CD8-positive, alpha-beta memory T cell (primary cell): ENCODE data around the gene CA5B. TPM values are rescaled to one million over a fixed set of nuclear protein-coding genes. Genes with fewer than 3 reads are reported as not detected.

Experiments
- CTCF ChIA-PET: fragments of 350-600 bp; sonication (Branson Sonifier 250); formaldehyde crosslinking; loops from one replicate; lab custom pipeline; 2021; ENCODE audit warnings: antibody characterized with exemption; lab: Charles Lee
- POLR2A ChIA-PET: fragments of 350-600 bp; sonication (Branson Sonifier 250); formaldehyde crosslinking; loops from one replicate; lab custom pipeline; 2021; ENCODE audit warnings: antibody characterized with exemption; lab: Charles Lee
- DNase-seq, 5 donors: peaks; one replicate each; pipeline versions ENCODE4 v3.0.0 to v3.0.0-alpha.2; 2020 to 2022; ENCODE audit warnings: mixed read lengths in 1 of 5
- H3K27ac ChIP-seq: one replicate; pipeline ENCODE4 v1.7.0; 2013; ENCODE audit warnings: low read depth, mild to moderate bottlenecking, low read length, moderate library complexity
- H3K27me3 ChIP-seq: 2 replicates; pipeline ENCODE4 v1.7.0; 2013; ENCODE audit warnings: low read length, mild to moderate bottlenecking; ENCODE audit not compliant: insufficient read depth, poor library complexity, severe bottlenecking
- H3K36me3 ChIP-seq: 2 replicates; pipeline ENCODE4 v1.7.0; 2013; ENCODE audit warnings: mild to moderate bottlenecking, low read length, moderate library complexity; ENCODE audit not compliant: insufficient read depth
- H3K4me1 ChIP-seq: 2 replicates; pipeline ENCODE4 v1.7.0; 2013; ENCODE audit warnings: mild to moderate bottlenecking, low read length, moderate library complexity; ENCODE audit not compliant: insufficient read depth
- H3K4me3 ChIP-seq: 2 replicates; pipeline ENCODE4 v1.7.0; 2013; ENCODE audit warnings: mild to moderate bottlenecking, low read length
- H3K9me3 ChIP-seq: 2 replicates; pipeline ENCODE4 v1.7.0; 2013; ENCODE audit warnings: mild to moderate bottlenecking, low read length
- H3K27ac Mint-ChIP-seq, 8 donors: one replicate each; pipeline ENCODE4 v1.8.0; 2020 to 2021; ENCODE audit warnings: mixed read lengths in 8 of 8, mild to moderate bottlenecking in 6 of 8, inconsistent platforms in 3 of 8, moderate library complexity in 3 of 8
- H3K27me3 Mint-ChIP-seq, 2 donors: one replicate each; pipeline ENCODE4 v1.8.0; 2020 to 2021; ENCODE audit warnings: mixed read lengths in 2 of 2, mild to moderate bottlenecking in 1 of 2, moderate library complexity in 1 of 2
- H3K36me3 Mint-ChIP-seq, 3 donors: one replicate each; pipeline ENCODE4 v1.8.0; 2020 to 2021; ENCODE audit warnings: mixed read lengths in 3 of 3, inconsistent platforms in 1 of 3, mild to moderate bottlenecking in 1 of 3
- H3K4me1 Mint-ChIP-seq, 3 donors: one replicate each; pipeline ENCODE4 v1.8.0; 2020 to 2021; ENCODE audit warnings: mixed read lengths in 3 of 3, inconsistent platforms in 1 of 3, mild to moderate bottlenecking in 1 of 3
- H3K4me3 Mint-ChIP-seq, 7 donors: one replicate each; pipeline ENCODE4 v1.8.0; 2020 to 2021; ENCODE audit warnings: mixed read lengths in 7 of 7, mild to moderate bottlenecking in 6 of 7, moderate library complexity in 4 of 7, inconsistent platforms in 2 of 7
- H3K9me3 Mint-ChIP-seq, 5 donors: one replicate each; pipeline ENCODE4 v1.8.0; 2020 to 2022; ENCODE audit warnings: mixed read lengths in 5 of 5, mild to moderate bottlenecking in 3 of 5, moderate library complexity in 2 of 5, inconsistent platforms in 1 of 5
- polyA plus RNA-seq: library from polyadenylated mRNA; unstranded; fragments of 300-500 nt; fragmentation: Illumina TruSeq; gene quantifications from one replicate; pipeline ENCODE4 v1.2.3, GENCODE V29; 2021
- total RNA-seq, 2 experiments: library from RNA; stranded (reverse); gene quantifications; one replicate each; pipeline ENCODE4 v1.2.3, GENCODE V29; 2021

Gene CA5B
- total and polyA plus RNA-seq, 3 experiments from 2014 or later, result 8.8 to 94.6 (median 9.0) TPM

- H3K27ac Mint-ChIP-seq, result peak overlapping the region; percentile 94 to 99 (median 98)
- no peaks in the 10 kb centered on the region for H3K27me3 Mint-ChIP-seq
- H3K4me1 Mint-ChIP-seq, result peaks cover 9 to 15% (median 12%) of the 10 kb centered on the region in 3 donors
- H3K36me3 Mint-ChIP-seq, result peaks cover 7 to 43% (median 30%) of the 10 kb centered on the region in 3 donors
- peak in 3 of 5 donors; percentile 1 to 46 (median 24) for DNase-seq
- CTCF ChIA-PET, result interaction anchor here (1.0 to 1.1 kb wide), 2 partner anchors 32 to 102 kb away, joined by 3 read pairs; no protein-coding TSS in a partner anchor
- Histone ChIP-seq H3K9me3 (no peaks in the 10 kb centered on the region), H3K4me1 (no peaks in the 10 kb centered on the region), H3K4me3 (peak overlapping the region; percentile 34), H3K27me3 (no peaks in the 10 kb centered on the region), H3K27ac (peak overlapping the region; percentile 54), H3K36me3 (no peaks in the 10 kb centered on the region)
- POLR2A ChIA-PET, result interaction anchor here (0.8 to 1.4 kb wide), 3 partner anchors 9 to 43 kb away, joined by 3 to 6 read pairs (median 5); partner anchors contain the start of genes CA5B and ZRSR2
- peak overlapping the region; percentile 63 to 94 (median 87) for H3K4me3 Mint-ChIP-seq
- no peaks in the 10 kb centered on the region for H3K9me3 Mint-ChIP-seq
Measured at GRCh38 chrX:15781961-15782699, 44.1 kb downstream of the CA5B start.

- no peaks in the 10 kb centered on the region for H3K9me3 Mint-ChIP-seq
- DNase-seq, result no peak
- peaks cover 7 to 29% (median 21%) of the 10 kb centered on the region in 3 donors for H3K36me3 Mint-ChIP-seq
- peak overlapping the region in 2 of 8 donors; percentile 11 to 36 for H3K27ac Mint-ChIP-seq
- H3K4me1 Mint-ChIP-seq, result peaks cover 9 to 15% (median 15%) of the 10 kb centered on the region in 3 donors
- peaks cover 4% of the 10 kb centered on the region for H3K4me1 ChIP-seq
- no peaks in the 10 kb centered on the region for H3K9me3 ChIP-seq
- H3K27me3 ChIP-seq, result no peaks in the 10 kb centered on the region
- no peak overlapping the region for H3K4me3 ChIP-seq
- no peaks in the 10 kb centered on the region for H3K36me3 ChIP-seq
- peak overlapping the region in 1 of 7 donors; percentile 61 for H3K4me3 Mint-ChIP-seq
- no peaks in the 10 kb centered on the region for H3K27me3 Mint-ChIP-seq
- no peak overlapping the region for H3K27ac ChIP-seq
- POLR2A ChIA-PET, result no interaction called here
- CTCF ChIA-PET, result no interaction called here
Measured at GRCh38 chrX:15785176-15785750, 47.2 kb downstream of the CA5B start.

- DNase-seq, result no peak
- peaks cover 4 to 25% (median 16%) of the 10 kb centered on the region in 3 donors for H3K36me3 Mint-ChIP-seq
- Histone ChIP-seq H3K27me3 (no peaks in the 10 kb centered on the region), H3K36me3 (no peaks in the 10 kb centered on the region), H3K27ac (no peak overlapping the region), H3K4me3 (no peak overlapping the region), H3K4me1 (peaks cover 4% of the 10 kb centered on the region), H3K9me3 (no peaks in the 10 kb centered on the region)
- POLR2A ChIA-PET, result interaction anchor here (1.2 kb wide), 1 partner anchor 49 kb away, joined by 3 read pairs; the partner anchor contains the start of gene CA5B
- CTCF ChIA-PET, result no interaction called here
- no peaks in the 10 kb centered on the region for H3K27me3 Mint-ChIP-seq
- no peaks in the 10 kb centered on the region for H3K9me3 Mint-ChIP-seq
- H3K4me3 Mint-ChIP-seq, result no peak overlapping the region
- peaks cover 6 to 10% (median 7%) of the 10 kb centered on the region in 3 donors for H3K4me1 Mint-ChIP-seq
- H3K27ac Mint-ChIP-seq, result peak overlapping the region in 4 of 8 donors; percentile 6 to 70 (median 40)
Measured at GRCh38 chrX:15786915-15787314, 48.8 kb downstream of the CA5B start.

GRCh38 chrX:15789979-15790768, 52.1 kb downstream of the CA5B start, which contains the start of gene ZRSR2:
ZRSR2 (plus strand) TSS chrX:15790484; CDS start chrX:15790496, 12 bp downstream.
- peak within 1 kb of the TSS; percentile 94 for H3K27ac ChIP-seq
- no peak within 1 kb of the TSS for H3K27ac Mint-ChIP-seq
- H3K4me3 Mint-ChIP-seq, result no peak within 1 kb of the TSS
- POLR2A ChIA-PET, result interaction anchor here (0.9 to 2.2 kb wide), 5 partner anchors 8 to 115 kb away, joined by 3 to 12 read pairs (median 5); partner anchors contain the start of genes AP1S2 and CA5B
- H3K9me3 ChIP-seq, result no peaks in the 10 kb centered on the region
- no peaks in the 10 kb centered on the region for H3K9me3 Mint-ChIP-seq
- CTCF ChIA-PET, result interaction anchor here (1.1 to 2.2 kb wide), 7 partner anchors 26 to 115 kb away, joined by 3 to 7 read pairs (median 3); partner anchors contain the start of gene CA5B
- H3K27me3 ChIP-seq, result no peaks in the 10 kb centered on the region
- peaks cover 10% of the 10 kb centered on the region for H3K4me1 ChIP-seq
- H3K36me3 ChIP-seq, result peaks cover 5% of the 10 kb centered on the region
- peak within 1 kb of the TSS; percentile 76 for H3K4me3 ChIP-seq
- H3K4me1 Mint-ChIP-seq, result peaks cover 23 to 32% (median 27%) of the 10 kb centered on the region in 3 donors
- no peaks in the 10 kb centered on the region for H3K27me3 Mint-ChIP-seq
- H3K36me3 Mint-ChIP-seq, result peaks cover 0 to 26% (median 9%) of the 10 kb centered on the region in 3 donors
- DNase-seq, result peak; percentile 78 to 94 (median 91)

GRCh38 chrX:15790769-15791290, 52.8 kb downstream of the CA5B start:
- ChIA-PET CTCF (interaction anchor here (1.2 to 2.2 kb wide), 5 partner anchors 25 to 58 kb away, joined by 3 to 7 read pairs (median 5); partner anchors contain the start of gene CA5B), POLR2A (interaction anchor here (0.9 to 2.2 kb wide), 5 partner anchors 8 to 116 kb away, joined by 3 to 12 read pairs (median 5); partner anchors contain the start of genes AP1S2 and CA5B)
- peaks cover 0 to 30% (median 7%) of the 10 kb centered on the region in 3 donors for H3K36me3 Mint-ChIP-seq
- H3K4me1 Mint-ChIP-seq, result peaks cover 29 to 38% (median 34%) of the 10 kb centered on the region in 3 donors
- peak overlapping the region; percentile 76 for H3K4me3 ChIP-seq
- H3K27me3 Mint-ChIP-seq, result no peaks in the 10 kb centered on the region
- H3K27me3 ChIP-seq, result no peaks in the 10 kb centered on the region
- H3K27ac Mint-ChIP-seq, result no peak overlapping the region
- H3K27ac ChIP-seq, result peak overlapping the region; percentile 94
- no peaks in the 10 kb centered on the region for H3K9me3 ChIP-seq
- H3K9me3 Mint-ChIP-seq, result no peaks in the 10 kb centered on the region
- H3K36me3 ChIP-seq, result peaks cover 5% of the 10 kb centered on the region
- H3K4me1 ChIP-seq, result peaks cover 10% of the 10 kb centered on the region
- no peak for DNase-seq
- H3K4me3 Mint-ChIP-seq, result no peak overlapping the region

- H3K36me3 Mint-ChIP-seq, result peaks cover 0 to 58% (median 28%) of the 10 kb centered on the region in 3 donors
- H3K27me3 Mint-ChIP-seq, result no peaks in the 10 kb centered on the region
- Histone ChIP-seq H3K36me3 (peaks cover 5% of the 10 kb centered on the region), H3K4me3 (no peak overlapping the region), H3K27me3 (no peaks in the 10 kb centered on the region), H3K27ac (no peak overlapping the region), H3K9me3 (no peaks in the 10 kb centered on the region), H3K4me1 (peaks cover 6% of the 10 kb centered on the region)
- peak overlapping the region in 3 of 8 donors; percentile 19 to 47 (median 38) for H3K27ac Mint-ChIP-seq
- H3K4me1 Mint-ChIP-seq, result peaks cover 52 to 64% (median 56%) of the 10 kb centered on the region in 3 donors
- no peaks in the 10 kb centered on the region for H3K9me3 Mint-ChIP-seq
- no peak for DNase-seq
- ChIA-PET POLR2A (no interaction called here), CTCF (no interaction called here)
- peak overlapping the region in 2 of 7 donors; percentile 8 to 54 for H3K4me3 Mint-ChIP-seq
Measured at GRCh38 chrX:15797707-15798106, 59.6 kb downstream of the CA5B start.

- no peak overlapping the region for H3K4me3 ChIP-seq
- CTCF ChIA-PET, result no interaction called here
Measured at GRCh38 chrX:15804563-15804962, 66.5 kb downstream of the CA5B start.

More at GRCh38 chrX:15804563-15804962, 66.5 kb downstream of the CA5B start:
- DNase-seq, result no peak
- Mint-ChIP-seq H3K27me3 (no peaks in the 10 kb centered on the region), H3K36me3 (peaks cover 10 to 58% (median 25%) of the 10 kb centered on the region in 3 donors), H3K9me3 (no peaks in the 10 kb centered on the region), H3K27ac (no peak overlapping the region), H3K4me1 (peaks cover 0 to 14% (median 7%) of the 10 kb centered on the region in 3 donors), H3K4me3 (no peak overlapping the region)
- Histone ChIP-seq H3K27me3 (no peaks in the 10 kb centered on the region), H3K9me3 (no peaks in the 10 kb centered on the region), H3K36me3 (peaks cover 16% of the 10 kb centered on the region), H3K27ac (no peak overlapping the region), H3K4me1 (no peaks in the 10 kb centered on the region)
- POLR2A ChIA-PET, result no interaction called here
